IPS DF 4.7 (cell line): ENCODE results near the gene DMAC2.
"Not testable (repeated sequence)": the region's sequence is repeated elsewhere in the genome, so short reads cannot be mapped to it uniquely, and the experiment has no call there.

Experiments
- DNase-seq: peaks from one replicate; pipeline ENCODE4 v3.0.0-alpha.2; 2013; ENCODE audit warnings: low spot score; ENCODE audit errors: extremely low read depth

Gene DMAC2

GRCh38 chr19:41442473-41443355 is 3.0 kb upstream of the DMAC2 start, which contains the start of gene ERICH4:
Gene ERICH4 (plus strand): TSS chr19:41443156. CDS start chr19:41443170, 14 bp downstream.
- no peak for DNase-seq

GRCh38 chr19:41441321-41441945 is 1.7 kb upstream of the DMAC2 start:
- DNase-seq = no peak

GRCh38 chr19:41437944-41438574 is 1.7 kb downstream of the DMAC2 start:
- DNase-seq = no peak

GRCh38 chr19:41436674-41436951 is 3.1 kb downstream of the DMAC2 start:
- DNase-seq = no peak

- DNase-seq = no peak
Measured at GRCh38 chr19:41435936-41436673, 3.6 kb downstream of the DMAC2 start.

- not testable (repeated sequence) for DNase-seq
Measured at GRCh38 chr19:41435376-41435775, 4.3 kb downstream of the DMAC2 start.

- DNase-seq = no peak
Measured at GRCh38 chr19:41434450-41434849, 5.3 kb downstream of the DMAC2 start.

GRCh38 chr19:41433171-41433570 is 6.5 kb downstream of the DMAC2 start:
- no peak for DNase-seq

- DNase-seq = no peak
Measured at GRCh38 chr19:41431426-41432386, 8.0 kb downstream of the DMAC2 start.

- DNase-seq = no peak
Measured at GRCh38 chr19:41430922-41431321, 8.8 kb downstream of the DMAC2 start.

- DNase-seq = no peak
Measured at GRCh38 chr19:41428481-41428859, 11.2 kb downstream of the DMAC2 start.

- no peak for DNase-seq
Measured at GRCh38 chr19:41427647-41428480, 11.8 kb downstream of the DMAC2 start.

GRCh38 chr19:41426952-41427646 is 12.6 kb downstream of the DMAC2 start, which contains the start of gene B3GNT8:
Gene B3GNT8 (minus strand): TSS chr19:41427374. CDS start chr19:41426778, 596 bp downstream.
- DNase-seq = no peak

GRCh38 chr19:41426116-41426841 is 13.4 kb downstream of the DMAC2 start:
- DNase-seq = no peak

- DNase-seq = no peak
Measured at GRCh38 chr19:41425174-41426115, 14.3 kb downstream of the DMAC2 start.

GRCh38 chr19:41424335-41425173 is 15.2 kb downstream of the DMAC2 start:
- DNase-seq = no peak
